ENCODE results near the gene ELP5.

- TF ChIP-seq CTCF (IDR thresholded peaks at IDR 0.05; ENCODE audit: insufficient read depth, low read length), result no peak
- no peak for TF ChIP-seq POLR2AphosphoS5 (IDR thresholded peaks at IDR 0.05; ENCODE audit: low read depth)
- no peak for TF ChIP-seq REST (IDR thresholded peaks at IDR 0.05; ENCODE audit: insufficient replicate concordance, low read depth)
These were observed 33.3 kb upstream of the ELP5 start for GRCh38 chr17:7218758-7219157.
